Esophagus (tissue), 2 donors: ENCODE results near the gene PDE6A. TPM values are rescaled to one million over a fixed set of nuclear protein-coding genes. Genes with fewer than 3 reads are reported as not detected.

Experiments used
- H3K27ac ChIP-seq, 2 donors: one replicate each; pipeline ENCODE4 v1.5.1; 2013; ENCODE audit warnings: low read depth in 2 of 2, mild to moderate bottlenecking in 2 of 2, inconsistent platforms in 1 of 2, low read length in 1 of 2, moderate library complexity in 1 of 2
- H3K27me3 ChIP-seq, 2 donors: one replicate each; pipeline ENCODE4 v1.6.1; 2013; ENCODE audit warnings: low read length in 2 of 2, control low read depth in 1 of 2, mild to moderate bottlenecking in 1 of 2; ENCODE audit not compliant: insufficient read depth in 2 of 2, control insufficient read depth in 1 of 2
- H3K36me3 ChIP-seq, 2 donors: one replicate each; pipeline ENCODE4 v1.6.1; 2013; ENCODE audit warnings: low read length in 1 of 2; ENCODE audit not compliant: control insufficient read depth in 2 of 2, insufficient read depth in 2 of 2
- H3K4me1 ChIP-seq, 2 donors: one replicate each; pipeline ENCODE4 v1.6.1; 2013; ENCODE audit warnings: low read length in 1 of 2; ENCODE audit not compliant: control insufficient read depth in 2 of 2, insufficient read depth in 2 of 2
- H3K4me3 ChIP-seq, 2 donors: one replicate each; pipeline ENCODE4 v1.5.1; 2013; ENCODE audit warnings: low read length in 2 of 2, mild to moderate bottlenecking in 2 of 2, low read depth in 1 of 2, moderate library complexity in 1 of 2
- H3K9me3 ChIP-seq, 2 donors: one replicate each; pipeline ENCODE4 v1.6.1; 2013; ENCODE audit warnings: mild to moderate bottlenecking in 2 of 2, low read depth in 1 of 2, low read length in 1 of 2, moderate library complexity in 1 of 2; ENCODE audit not compliant: control insufficient read depth in 2 of 2, insufficient read depth in 1 of 2
- WGBS, 2 donors: extraction: QIAGEN DNeasy Blood & Tissue Kit; methylation state at CpG; one replicate each; pipeline ENCODE4 v1.1.7; 2013; 5-methylcytosine and 5-hydroxymethylcytosine counted together
- polyA plus RNA-seq, 2 donors: library from polyadenylated mRNA; stranded (reverse); fragments of 200-250 nt; gene quantifications; one replicate each; pipeline ENCODE4 v1.2.3, GENCODE V29; 2013
- donor health status: healthy with polysubstance abuse.
- donor health status: Bipolar disorder and iron deficiency.

Gene PDE6A
- polyA plus RNA-seq, 2 donors = 1.0 to 1.5 TPM

GRCh38 chr5:149851211-149851610, 93.4 kb downstream of the PDE6A start:
- Histone ChIP-seq H3K27ac (no peak overlapping the region), H3K4me1 (no peaks in the 10 kb centered on the region), H3K9me3 (no peaks in the 10 kb centered on the region), H3K36me3 (peaks cover 0 to 8% of the 10 kb centered on the region in 2 donors), H3K4me3 (no peak overlapping the region), H3K27me3 (no peaks in the 10 kb centered on the region)

- Histone ChIP-seq H3K36me3 (peaks cover 4 to 17% of the 10 kb centered on the region in 2 donors), H3K9me3 (no peaks in the 10 kb centered on the region), H3K4me3 (no peak overlapping the region), H3K27me3 (no peaks in the 10 kb centered on the region), H3K4me1 (no peaks in the 10 kb centered on the region), H3K27ac (no peak overlapping the region)
- 89 to 92% methylated on average over 20 of the region's 20 CpGs for WGBS, 2 donors
Measured at GRCh38 chr5:149849966-149850910, 94.4 kb downstream of the PDE6A start.

GRCh38 chr5:149849280-149849965, 95.2 kb downstream of the PDE6A start:
- Histone ChIP-seq H3K4me3 (no peak overlapping the region), H3K4me1 (no peaks in the 10 kb centered on the region), H3K9me3 (no peaks in the 10 kb centered on the region), H3K27ac (no peak overlapping the region), H3K27me3 (no peaks in the 10 kb centered on the region), H3K36me3 (peaks cover 4 to 20% of the 10 kb centered on the region in 2 donors)
- 94 to 96% methylated on average over 8 of the region's 8 CpGs for WGBS, 2 donors

DNA sequence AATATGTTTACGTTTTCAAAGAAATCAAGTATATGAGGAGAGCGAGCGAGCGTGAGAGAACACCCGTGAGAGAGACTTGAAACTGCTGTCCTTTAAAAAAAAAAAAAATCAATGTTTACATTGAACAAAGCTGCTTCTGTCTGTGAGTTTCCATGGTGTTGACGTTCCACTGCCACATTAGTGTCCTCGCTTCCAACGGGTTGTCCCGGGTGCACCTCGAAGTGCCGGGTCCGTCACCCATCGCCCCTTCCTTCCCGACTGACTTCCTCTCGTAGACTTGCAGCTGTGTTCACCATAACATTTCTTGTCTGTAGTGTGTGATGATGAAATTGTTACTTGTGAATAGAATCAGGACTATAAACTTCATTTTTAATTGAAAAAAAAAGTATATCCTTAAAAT, 97.0 kb downstream of the PDE6A start:
- H3K4me1 ChIP-seq = no peaks in the 10 kb centered on the region
- no peaks in the 10 kb centered on the region for H3K9me3 ChIP-seq
- no peak overlapping the region for H3K4me3 ChIP-seq
- H3K36me3 ChIP-seq = peaks cover 4 to 20% of the 10 kb centered on the region in 2 donors
- no peaks in the 10 kb centered on the region for H3K27me3 ChIP-seq
- H3K27ac ChIP-seq = no peak overlapping the region
- WGBS, 2 donors = 80 to 86% methylated on average over 15 of the region's 15 CpGs

DNA sequence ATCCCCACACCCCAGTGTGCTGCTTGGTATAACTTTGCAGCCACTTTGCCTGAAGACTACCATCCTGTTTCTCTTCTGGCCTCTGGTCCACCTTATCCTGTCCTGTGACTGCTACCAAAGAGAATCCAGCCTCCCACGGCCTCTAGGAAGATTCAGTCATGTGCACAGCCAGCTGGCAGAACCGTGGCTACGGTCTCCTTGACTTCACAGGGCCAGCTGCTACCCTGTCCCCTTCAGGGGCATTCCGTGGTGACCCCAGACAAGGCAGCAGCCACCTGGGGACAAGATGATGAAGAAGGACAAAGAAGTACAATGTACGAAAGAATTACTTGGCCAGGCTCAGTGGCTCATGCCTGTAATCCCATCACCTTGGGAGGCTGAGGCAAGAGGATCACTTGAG, 98.6 kb downstream of the PDE6A start:
- no peaks in the 10 kb centered on the region for H3K27me3 ChIP-seq
- H3K4me1 ChIP-seq = no peaks in the 10 kb centered on the region
- peaks cover 6 to 28% of the 10 kb centered on the region in 2 donors for H3K36me3 ChIP-seq
- WGBS, 2 donors = 93% methylated on average over 5 of the region's 5 CpGs
- no peaks in the 10 kb centered on the region for H3K9me3 ChIP-seq
- H3K27ac ChIP-seq = no peak overlapping the region
- H3K4me3 ChIP-seq = no peak overlapping the region

DNA sequence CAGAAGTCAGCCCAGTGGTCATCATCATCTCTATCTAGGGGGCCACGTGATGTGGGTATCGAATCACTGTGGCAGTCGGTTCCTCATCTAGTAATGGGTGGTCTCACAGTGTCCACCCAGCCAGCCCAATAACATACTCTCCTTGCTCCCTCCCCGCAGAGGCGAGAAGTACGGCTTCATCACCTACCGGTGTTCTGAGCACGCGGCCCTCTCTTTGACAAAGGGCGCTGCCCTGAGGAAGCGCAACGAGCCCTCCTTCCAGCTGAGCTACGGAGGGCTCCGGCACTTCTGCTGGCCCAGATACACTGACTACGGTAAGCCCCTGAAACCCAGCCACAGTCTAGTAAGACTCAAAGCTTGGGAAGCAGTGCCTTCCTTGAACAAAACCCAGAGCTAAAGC, 99.0 kb downstream of the PDE6A start:
- peaks cover 8 to 31% of the 10 kb centered on the region in 2 donors for H3K36me3 ChIP-seq
- H3K4me1 ChIP-seq = no peaks in the 10 kb centered on the region
- H3K4me3 ChIP-seq = no peak overlapping the region
- WGBS, 2 donors = 96 to 97% methylated on average over 15 of the region's 15 CpGs
- no peaks in the 10 kb centered on the region for H3K9me3 ChIP-seq
- no peaks in the 10 kb centered on the region for H3K27me3 ChIP-seq
- H3K27ac ChIP-seq = no peak overlapping the region

DNA sequence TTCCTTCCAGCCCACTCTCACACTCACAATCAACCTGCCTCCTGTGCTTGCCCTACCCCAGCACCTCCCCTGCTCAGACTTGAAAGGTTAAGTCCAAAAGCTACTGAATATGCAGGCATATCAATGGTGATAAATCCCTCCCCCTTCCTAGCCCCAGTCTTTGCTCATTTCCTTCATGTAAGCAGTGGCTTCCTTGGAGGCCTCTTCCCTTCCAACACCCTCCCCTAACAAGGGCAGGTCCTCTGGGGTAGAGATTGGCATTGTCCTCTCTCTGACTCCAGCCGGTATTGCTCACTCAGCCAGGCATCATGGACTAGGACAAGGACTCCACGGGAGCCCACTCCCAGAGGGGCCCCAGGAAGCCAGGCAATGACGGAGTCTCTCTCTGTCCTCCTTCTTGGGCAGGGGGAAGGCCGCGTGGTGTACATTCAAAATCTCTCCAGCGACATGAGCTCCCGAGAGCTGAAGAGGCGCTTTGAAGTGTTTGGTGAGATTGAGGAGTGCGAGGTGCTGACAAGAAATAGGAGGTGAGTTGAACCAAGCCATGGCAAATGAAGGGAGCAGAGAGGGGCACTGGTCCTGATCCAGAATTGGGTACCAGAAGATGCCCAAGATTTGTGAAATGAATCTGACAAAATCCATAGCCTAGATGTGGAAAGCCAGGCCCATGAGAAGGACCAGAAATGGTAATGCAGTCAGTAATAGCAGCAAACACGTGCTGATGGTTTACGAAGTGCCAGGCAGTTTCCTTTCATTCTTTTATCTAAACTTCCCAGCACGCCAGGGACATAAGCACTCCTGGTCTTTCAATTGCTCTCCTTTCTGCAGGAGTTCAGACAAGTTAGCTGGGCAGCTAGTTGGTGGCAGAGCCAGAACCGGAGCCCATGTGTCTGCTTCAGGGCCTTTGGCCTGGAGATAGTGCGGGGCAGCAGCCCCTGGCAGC, 102.5 kb downstream of the PDE6A start:
- H3K36me3 ChIP-seq = peaks cover 11 to 35% of the 10 kb centered on the region in 2 donors
- H3K4me1 ChIP-seq = no peaks in the 10 kb centered on the region
- H3K9me3 ChIP-seq = no peaks in the 10 kb centered on the region
- no peaks in the 10 kb centered on the region for H3K27me3 ChIP-seq
- no peak overlapping the region for H3K4me3 ChIP-seq
- 90 to 91% methylated on average over 14 of the region's 14 CpGs for WGBS, 2 donors
- H3K27ac ChIP-seq = no peak overlapping the region

DNA sequence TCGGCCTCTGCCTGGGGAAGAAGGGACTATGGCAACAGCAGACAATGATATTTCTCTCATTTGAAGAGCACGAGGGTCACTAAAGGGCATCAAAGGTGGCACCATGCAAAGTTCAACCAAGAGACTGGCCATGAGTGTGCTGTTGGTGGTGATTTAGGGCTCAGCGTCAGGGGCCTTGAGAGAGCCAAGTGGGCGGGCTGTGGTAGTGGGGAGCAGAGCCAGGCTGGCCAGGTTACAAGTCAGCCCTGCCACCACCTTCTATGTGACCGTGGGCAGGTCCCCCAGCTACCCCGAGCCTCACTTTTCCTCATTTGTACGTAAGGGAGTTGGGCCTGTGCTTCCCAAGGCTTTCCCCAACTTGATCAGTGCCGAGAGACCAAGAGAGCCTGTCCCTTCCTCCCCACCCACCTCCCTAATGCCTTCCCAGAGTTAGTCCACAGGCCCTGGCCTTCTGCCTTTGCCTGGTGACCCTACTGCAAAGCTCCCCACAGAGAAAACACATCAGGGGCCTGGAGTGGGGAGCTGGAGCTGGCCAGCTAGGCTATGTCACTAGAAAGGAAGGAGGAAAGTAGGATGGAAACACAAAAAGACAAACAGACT, 104.3 kb downstream of the PDE6A start:
- Histone ChIP-seq H3K9me3 (no peaks in the 10 kb centered on the region), H3K36me3 (peaks cover 6 to 38% of the 10 kb centered on the region in 2 donors), H3K27ac (no peak overlapping the region), H3K4me1 (no peaks in the 10 kb centered on the region), H3K4me3 (no peak overlapping the region), H3K27me3 (no peaks in the 10 kb centered on the region)
- 82 to 86% methylated on average over 8 of the region's 8 CpGs for WGBS, 2 donors

- Histone ChIP-seq H3K4me1 (no peaks in the 10 kb centered on the region), H3K27me3 (no peaks in the 10 kb centered on the region), H3K4me3 (no peak overlapping the region), H3K27ac (no peak overlapping the region), H3K9me3 (no peaks in the 10 kb centered on the region), H3K36me3 (peaks cover 6 to 39% of the 10 kb centered on the region in 2 donors)
- WGBS, 2 donors = 63 to 64% methylated on average over 16 of the region's 16 CpGs
Measured at GRCh38 chr5:149839761-149840160, 104.8 kb downstream of the PDE6A start.
